Activated naive CD8-positive, alpha-beta T cell treated with anti-CD3 and anti-CD28 coated beads for 36 hours (primary cell): ENCODE data around the gene CALM1. TPM values are rescaled to one million over a fixed set of nuclear protein-coding genes. Genes with fewer than 3 reads are reported as not detected.

ENCODE experiments used
- DNase-seq: peaks from one replicate; pipeline ENCODE4 v3.0.0; 2021
- H3K27ac Mint-ChIP-seq: one replicate; pipeline ENCODE4 v1.8.0; 2022; ENCODE audit warnings: mild to moderate bottlenecking, moderate library complexity, mixed read lengths
- H3K27me3 Mint-ChIP-seq: one replicate; pipeline ENCODE4 v1.8.0; 2022; ENCODE audit warnings: mild to moderate bottlenecking, mixed read lengths
- H3K36me3 Mint-ChIP-seq: one replicate; pipeline ENCODE4 v1.8.0; 2021; ENCODE audit warnings: mild to moderate bottlenecking, mixed read lengths
- H3K4me1 Mint-ChIP-seq: one replicate; pipeline ENCODE4 v1.8.0; 2021; ENCODE audit warnings: mixed read lengths
- H3K4me3 Mint-ChIP-seq: one replicate; pipeline ENCODE4 v1.8.0; 2022; ENCODE audit warnings: mild to moderate bottlenecking, moderate library complexity, mixed read lengths
- H3K9me3 Mint-ChIP-seq: one replicate; pipeline ENCODE4 v1.8.0; 2022; ENCODE audit warnings: mixed read lengths
- total RNA-seq, 2 experiments: library from RNA; stranded (reverse); gene quantifications; one replicate each; pipeline ENCODE4 v1.2.3, GENCODE V29; 2021

Gene CALM1
- total RNA-seq, 2 experiments from 2014 or later: 437 to 439 TPM

DNA sequence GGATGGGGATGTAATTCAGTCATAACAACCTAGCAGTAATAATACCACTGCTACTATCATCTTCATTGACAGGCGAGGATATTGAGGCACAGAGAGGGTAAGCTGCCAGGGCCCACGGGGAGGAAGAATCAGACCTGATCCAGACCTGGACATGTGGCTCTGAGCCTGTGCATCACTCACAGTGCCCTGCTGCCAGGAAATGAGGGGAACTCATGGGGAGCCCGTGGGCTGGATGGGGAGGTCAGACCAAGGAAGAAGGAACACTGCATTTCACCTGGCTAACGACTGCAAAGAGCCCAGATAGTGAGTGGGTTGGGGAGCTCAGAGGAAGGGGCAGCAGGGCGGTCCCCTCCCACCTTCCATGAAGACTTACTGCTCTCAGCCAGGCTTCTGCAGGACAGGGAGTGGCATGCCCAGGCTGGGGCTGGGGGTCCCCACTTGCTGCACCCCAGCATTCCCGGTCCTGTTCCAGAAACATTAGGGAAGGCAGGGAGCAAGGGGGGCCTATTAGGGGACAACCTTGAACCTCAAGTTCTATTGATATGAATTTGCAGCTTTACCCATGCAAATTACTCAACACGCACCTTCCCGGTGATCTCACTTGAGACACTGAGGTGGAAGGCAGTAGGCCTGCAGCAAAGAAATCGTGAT is 37.7 kb downstream of the CALM1 start:
- Mint-ChIP-seq H3K4me1 (no peaks in the 10 kb centered on the region), H3K27ac (no peak overlapping the region)

DNA sequence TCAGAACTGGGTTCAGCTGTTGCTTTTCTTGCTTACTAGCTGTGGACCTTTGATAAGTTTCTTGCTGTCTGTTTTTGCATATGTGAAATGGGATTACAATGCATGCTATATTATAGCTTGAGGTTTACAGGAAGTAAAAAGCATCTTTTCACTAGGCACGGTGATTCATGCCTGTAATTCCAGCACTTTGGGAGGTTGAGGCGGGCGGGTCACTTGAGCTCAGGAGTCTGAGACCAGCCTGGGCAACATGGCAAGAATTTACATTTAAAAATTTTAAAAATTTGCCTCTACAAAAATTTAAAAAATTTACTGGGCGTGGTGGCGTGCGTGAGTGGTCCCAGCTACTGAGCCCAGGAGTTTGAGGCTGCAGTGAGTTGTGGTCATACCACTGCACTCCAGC is 42.0 kb downstream of the CALM1 start:
- Mint-ChIP-seq H3K4me3 (no peak overlapping the region), H3K36me3 (no peaks in the 10 kb centered on the region), H3K27me3 (no peaks in the 10 kb centered on the region), H3K9me3 (no peaks in the 10 kb centered on the region), H3K27ac (no peak overlapping the region), H3K4me1 (no peaks in the 10 kb centered on the region)
- no peak for DNase-seq

More for the DNA sequence above, 37.7 kb downstream of the CALM1 start:
- H3K9me3 Mint-ChIP-seq: no peaks in the 10 kb centered on the region
- H3K27me3 Mint-ChIP-seq: no peaks in the 10 kb centered on the region
- no peaks in the 10 kb centered on the region for H3K36me3 Mint-ChIP-seq
- H3K4me3 Mint-ChIP-seq: no peak overlapping the region
- no peak for DNase-seq

DNA sequence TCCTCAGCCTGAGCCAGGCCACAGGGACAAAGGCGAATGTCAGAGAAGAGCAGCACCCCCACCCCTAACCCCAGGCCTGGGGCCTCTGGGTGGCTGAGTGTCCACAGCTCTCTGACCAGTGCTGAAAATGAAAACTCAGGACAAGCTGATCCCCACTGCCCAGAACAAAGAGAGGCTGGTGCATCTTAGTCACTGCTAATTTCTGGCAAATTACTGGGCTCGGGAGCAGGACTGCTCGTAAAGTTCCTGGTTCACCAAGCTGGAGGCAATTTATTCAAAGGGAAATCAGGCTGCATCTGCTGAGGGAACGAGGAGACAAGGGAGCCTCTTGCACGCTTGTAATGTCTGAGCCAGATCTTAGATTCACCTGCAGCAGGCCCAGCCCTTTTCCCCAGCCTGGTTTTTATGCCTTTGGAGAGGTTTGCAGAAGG is 43.2 kb downstream of the CALM1 start:
- DNase-seq: no peak
- Mint-ChIP-seq H3K4me3 (no peak overlapping the region), H3K36me3 (no peaks in the 10 kb centered on the region), H3K27me3 (no peaks in the 10 kb centered on the region), H3K9me3 (no peaks in the 10 kb centered on the region), H3K27ac (no peak overlapping the region), H3K4me1 (no peaks in the 10 kb centered on the region)

DNA sequence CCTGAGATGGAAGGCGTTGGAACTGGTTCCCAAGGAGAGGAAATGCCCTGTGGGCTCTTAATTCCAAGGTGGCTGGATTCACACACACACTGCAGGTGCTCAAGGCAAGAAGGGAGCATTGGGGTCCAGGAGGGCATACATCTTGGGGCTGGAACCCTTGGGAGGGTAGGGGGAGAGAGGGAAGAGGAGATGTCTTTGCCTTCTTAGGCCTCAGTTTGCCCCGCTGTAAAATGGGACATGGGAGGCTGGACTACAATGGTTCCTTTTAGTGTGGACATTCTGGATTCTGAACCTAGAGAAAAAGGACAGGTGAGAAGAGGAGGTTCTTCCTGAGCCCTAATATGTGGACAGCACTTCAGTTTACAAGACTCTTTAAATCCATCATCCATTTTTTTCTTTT is 43.8 kb downstream of the CALM1 start:
- H3K27ac Mint-ChIP-seq: no peak overlapping the region
- no peaks in the 10 kb centered on the region for H3K36me3 Mint-ChIP-seq
- DNase-seq: no peak
- H3K4me3 Mint-ChIP-seq: no peak overlapping the region
- H3K27me3 Mint-ChIP-seq: no peaks in the 10 kb centered on the region
- H3K4me1 Mint-ChIP-seq: no peaks in the 10 kb centered on the region
- no peaks in the 10 kb centered on the region for H3K9me3 Mint-ChIP-seq

DNA sequence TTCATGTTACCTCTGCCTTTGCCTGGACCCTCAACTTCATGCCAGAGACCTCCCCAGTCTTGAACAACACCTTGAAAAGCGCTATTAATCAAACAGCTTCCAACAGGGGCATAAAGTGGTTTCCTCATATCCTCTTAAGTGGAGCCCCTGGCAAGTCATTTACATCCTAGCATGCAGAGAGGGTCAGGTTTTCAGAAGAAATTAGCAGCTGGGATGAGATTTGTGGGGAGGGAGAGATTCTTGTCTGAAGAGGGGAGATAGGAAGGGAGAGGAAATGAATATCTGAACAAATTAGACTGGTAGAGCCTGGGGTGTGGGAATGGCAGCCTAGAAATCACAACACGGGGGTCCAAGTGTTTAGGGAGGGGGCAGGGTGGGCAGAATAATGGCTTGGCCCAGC is 45.6 kb downstream of the CALM1 start:
- Mint-ChIP-seq H3K4me3 (no peak overlapping the region), H3K9me3 (no peaks in the 10 kb centered on the region)

DNA sequence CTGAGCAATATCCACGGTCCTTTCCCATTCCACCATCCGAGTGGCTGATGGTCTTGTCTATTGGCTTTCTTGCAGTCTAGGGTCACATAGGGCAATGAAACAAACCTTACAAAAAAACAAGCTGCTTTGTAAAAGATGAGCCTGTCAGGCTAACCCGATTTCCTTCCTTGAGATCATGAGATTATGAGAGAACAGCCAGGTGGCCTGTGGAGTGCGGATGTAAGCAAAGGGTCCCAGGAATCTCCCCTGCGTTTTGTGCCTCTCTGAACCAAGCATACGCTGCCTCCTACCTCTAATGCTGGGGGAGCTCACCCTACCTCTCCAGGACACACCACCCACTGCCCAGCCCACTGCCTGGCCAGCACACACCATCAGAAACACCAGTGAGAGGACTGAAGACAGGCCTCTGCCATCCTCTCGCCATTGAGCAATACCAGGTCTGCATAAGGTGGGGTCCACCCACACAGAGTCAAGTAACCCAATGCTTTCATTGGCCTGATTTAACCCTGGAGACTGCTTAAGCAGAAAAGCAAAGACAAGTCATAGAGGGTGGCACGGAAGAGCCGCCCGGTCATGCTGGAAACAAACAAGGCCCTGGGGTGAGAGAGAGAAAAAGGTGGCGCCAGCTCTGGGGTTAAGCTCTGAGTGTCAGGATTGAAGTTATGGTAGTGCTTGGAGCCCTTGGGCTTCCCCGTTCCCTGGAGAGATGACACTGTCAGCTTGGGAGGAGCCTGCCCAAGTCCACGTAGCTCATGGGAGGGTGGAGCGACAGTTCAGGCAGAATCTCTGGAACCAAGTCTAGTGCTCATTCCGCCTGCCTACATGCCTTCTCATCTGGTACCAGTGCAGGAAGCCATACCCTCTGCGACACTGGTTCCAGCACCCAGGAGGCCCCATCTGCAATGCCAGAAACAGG is 46.6 kb downstream of the CALM1 start:
- Mint-ChIP-seq H3K4me3 (no peak overlapping the region), H3K27ac (no peak overlapping the region), H3K27me3 (no peaks in the 10 kb centered on the region), H3K36me3 (no peaks in the 10 kb centered on the region), H3K9me3 (peaks cover 4% of the 10 kb centered on the region), H3K4me1 (no peaks in the 10 kb centered on the region)
- no peak for DNase-seq

More for the DNA sequence above, 45.6 kb downstream of the CALM1 start:
- DNase-seq: no peak
- H3K27ac Mint-ChIP-seq: no peak overlapping the region
- H3K36me3 Mint-ChIP-seq: no peaks in the 10 kb centered on the region
- no peaks in the 10 kb centered on the region for H3K4me1 Mint-ChIP-seq
- H3K27me3 Mint-ChIP-seq: no peaks in the 10 kb centered on the region

DNA sequence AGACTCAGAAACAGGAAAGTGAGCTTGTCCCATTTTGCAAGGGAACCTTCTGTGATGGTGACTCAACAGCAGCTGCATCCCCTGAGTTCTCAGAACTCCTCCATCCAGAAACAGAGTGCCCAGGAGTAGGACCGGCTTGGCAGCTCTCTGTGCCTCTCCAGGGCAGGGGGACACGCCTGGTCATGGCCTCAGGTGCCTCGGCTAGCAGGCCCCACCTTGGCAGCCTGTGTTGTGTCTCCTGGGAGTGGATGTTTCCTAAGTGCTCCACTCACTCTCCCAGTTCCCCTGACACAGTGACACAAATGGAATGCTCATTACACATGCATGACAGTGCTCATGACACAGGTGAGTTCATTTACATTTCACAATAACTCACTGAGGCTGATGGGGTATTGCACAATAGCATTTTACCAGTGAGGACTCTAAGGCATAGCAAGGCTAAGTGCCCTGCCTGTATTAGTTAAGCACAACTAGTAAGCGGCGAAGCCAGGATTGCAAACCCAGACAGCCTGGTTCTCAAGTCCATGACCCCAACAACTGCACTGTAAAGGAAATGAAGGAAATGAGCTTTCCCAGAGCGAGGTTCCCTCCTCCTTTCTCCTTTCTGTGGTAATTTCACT is 47.4 kb downstream of the CALM1 start:
- Mint-ChIP-seq H3K36me3 (no peaks in the 10 kb centered on the region), H3K27ac (no peak overlapping the region), H3K4me1 (no peaks in the 10 kb centered on the region), H3K27me3 (no peaks in the 10 kb centered on the region), H3K4me3 (no peak overlapping the region), H3K9me3 (peaks cover 4% of the 10 kb centered on the region)
- DNase-seq: no peak

DNA sequence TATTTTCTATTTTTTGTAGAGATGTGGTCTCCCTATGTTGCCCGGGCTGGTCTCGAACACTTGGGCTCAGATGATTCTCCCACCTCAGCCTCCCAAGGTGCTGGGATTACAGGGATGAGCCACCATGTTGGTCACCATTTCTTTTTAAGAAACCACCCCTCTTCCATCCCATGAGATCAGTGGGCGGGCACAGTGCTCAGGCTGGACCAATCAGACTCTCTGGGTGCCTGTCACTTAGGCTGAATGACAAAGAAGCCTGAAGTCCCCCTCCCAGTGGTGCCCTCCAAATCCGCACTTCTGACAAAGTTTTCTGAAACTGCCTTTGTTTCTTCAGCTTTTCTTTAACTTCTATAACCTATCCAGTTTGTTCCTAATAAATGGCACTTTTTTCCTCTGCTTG is 48.2 kb downstream of the CALM1 start:
- no peak overlapping the region for H3K4me3 Mint-ChIP-seq
- DNase-seq: no peak
- H3K27ac Mint-ChIP-seq: no peak overlapping the region
- no peaks in the 10 kb centered on the region for H3K4me1 Mint-ChIP-seq
- peaks cover 4% of the 10 kb centered on the region for H3K9me3 Mint-ChIP-seq
- H3K36me3 Mint-ChIP-seq: no peaks in the 10 kb centered on the region
- no peaks in the 10 kb centered on the region for H3K27me3 Mint-ChIP-seq

DNA sequence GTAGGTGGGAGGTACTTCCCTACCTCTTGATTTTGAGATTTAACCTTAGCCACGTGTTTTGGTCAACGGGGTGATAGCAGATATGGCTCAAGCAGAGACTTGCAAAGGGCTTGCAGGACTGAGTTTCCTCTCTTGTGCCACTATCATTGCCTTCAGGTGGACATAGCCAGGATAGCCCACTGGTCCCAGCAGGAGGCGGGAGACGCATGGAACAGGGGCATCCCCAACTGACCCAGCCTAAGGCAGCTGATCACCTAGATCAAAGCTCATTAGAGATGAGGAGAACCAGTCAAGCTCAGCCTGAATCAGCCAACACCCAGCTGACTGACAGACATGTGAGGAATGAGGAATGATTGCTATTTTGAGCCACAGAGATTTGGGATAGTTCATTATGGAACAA is 49.6 kb downstream of the CALM1 start:
- DNase-seq: no peak

DNA sequence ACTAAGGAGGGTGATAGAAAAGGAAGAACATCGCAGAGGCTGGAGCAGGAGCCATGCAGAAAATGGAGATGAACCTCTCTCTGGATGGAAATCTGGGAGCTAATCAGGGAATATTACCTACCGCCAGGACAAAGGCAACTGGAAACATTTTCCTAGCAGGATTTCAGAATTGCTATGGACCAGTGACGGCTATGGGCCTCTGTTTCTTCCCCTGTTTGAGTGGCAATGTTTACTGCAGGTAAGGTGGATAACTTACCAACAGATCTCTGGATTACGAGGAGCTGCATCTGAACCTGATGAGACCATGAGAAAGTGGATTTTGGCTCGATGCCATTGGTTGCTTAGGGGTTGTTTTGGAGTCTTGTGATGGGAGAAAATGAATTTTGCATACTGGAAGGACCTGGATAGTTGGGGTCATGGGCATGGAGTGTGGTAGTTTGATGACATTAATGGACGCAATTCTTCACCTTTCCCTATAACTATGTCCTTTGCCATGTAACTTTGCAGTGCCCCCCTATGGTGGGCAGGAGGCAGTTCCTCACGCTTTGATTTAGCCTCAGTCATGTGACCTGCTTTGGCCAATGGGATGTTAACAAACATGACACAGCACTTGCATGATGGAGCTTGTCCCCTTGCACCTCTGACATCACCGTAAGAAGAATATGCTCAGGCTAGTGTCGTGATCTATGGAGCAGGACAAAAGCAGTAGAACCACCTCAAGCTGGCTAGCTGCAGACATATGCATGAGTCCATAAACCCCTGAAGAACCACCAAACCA is 51.1 kb downstream of the CALM1 start:
- no peak for DNase-seq
- Mint-ChIP-seq H3K27ac (no peak overlapping the region), H3K36me3 (no peaks in the 10 kb centered on the region)

More for the DNA sequence above, 49.6 kb downstream of the CALM1 start:
- no peaks in the 10 kb centered on the region for H3K36me3 Mint-ChIP-seq
- no peaks in the 10 kb centered on the region for H3K4me1 Mint-ChIP-seq
- no peaks in the 10 kb centered on the region for H3K27me3 Mint-ChIP-seq
- peaks cover 4% of the 10 kb centered on the region for H3K9me3 Mint-ChIP-seq
- no peak overlapping the region for H3K4me3 Mint-ChIP-seq
- no peak overlapping the region for H3K27ac Mint-ChIP-seq

DNA sequence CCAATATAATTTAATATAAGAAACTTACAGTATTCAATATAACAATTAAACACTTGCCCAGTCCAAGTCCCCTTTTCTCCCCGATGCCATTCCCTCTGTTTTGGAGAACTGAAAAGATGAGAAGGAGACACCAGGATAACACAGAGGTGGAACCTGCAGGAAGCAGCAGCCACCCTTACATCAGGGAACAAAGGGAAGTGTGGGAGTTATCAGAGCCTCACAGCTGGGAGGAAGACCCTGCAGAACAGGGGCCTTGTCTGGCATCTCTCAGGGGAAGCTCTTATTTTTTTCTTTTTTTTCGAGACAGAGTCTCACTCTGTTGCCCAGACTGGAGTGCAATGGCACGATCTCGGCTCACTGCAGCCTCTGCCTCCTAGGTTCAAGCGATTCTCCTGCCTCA is 52.6 kb downstream of the CALM1 start:
- Mint-ChIP-seq H3K4me1 (peaks cover 4% of the 10 kb centered on the region), H3K27ac (no peak overlapping the region)

More for the DNA sequence above, 51.1 kb downstream of the CALM1 start:
- Mint-ChIP-seq H3K4me3 (no peak overlapping the region), H3K27me3 (no peaks in the 10 kb centered on the region), H3K9me3 (peaks cover 4% of the 10 kb centered on the region), H3K4me1 (peaks cover 4% of the 10 kb centered on the region)

DNA sequence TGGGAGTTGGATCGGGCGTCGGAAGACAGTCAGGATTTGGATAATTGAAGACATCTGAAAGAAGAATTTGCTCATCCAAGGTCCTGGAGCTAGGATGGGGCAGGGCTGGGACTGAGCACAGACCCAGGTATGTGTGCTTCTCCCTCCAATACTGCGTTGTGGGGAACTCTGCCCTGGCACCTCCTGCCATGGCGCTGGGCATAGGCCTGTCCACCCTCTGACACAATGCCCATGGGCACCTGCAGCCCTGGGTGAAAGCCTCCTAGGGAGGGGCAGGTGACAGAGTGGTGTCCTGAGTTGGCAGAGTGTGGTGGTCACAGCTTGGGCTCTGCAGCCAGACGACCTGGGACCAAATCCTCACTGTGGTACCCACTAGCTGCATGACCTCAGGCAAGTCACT is 53.3 kb downstream of the CALM1 start:
- Mint-ChIP-seq H3K9me3 (peaks cover 4% of the 10 kb centered on the region), H3K4me1 (peaks cover 4% of the 10 kb centered on the region), H3K36me3 (no peaks in the 10 kb centered on the region), H3K4me3 (no peak overlapping the region), H3K27me3 (no peaks in the 10 kb centered on the region), H3K27ac (no peak overlapping the region)
- DNase-seq: no peak

More for the DNA sequence above, 52.6 kb downstream of the CALM1 start:
- peaks cover 4% of the 10 kb centered on the region for H3K9me3 Mint-ChIP-seq
- no peak overlapping the region for H3K4me3 Mint-ChIP-seq
- DNase-seq: no peak
- no peaks in the 10 kb centered on the region for H3K36me3 Mint-ChIP-seq
- no peaks in the 10 kb centered on the region for H3K27me3 Mint-ChIP-seq

DNA sequence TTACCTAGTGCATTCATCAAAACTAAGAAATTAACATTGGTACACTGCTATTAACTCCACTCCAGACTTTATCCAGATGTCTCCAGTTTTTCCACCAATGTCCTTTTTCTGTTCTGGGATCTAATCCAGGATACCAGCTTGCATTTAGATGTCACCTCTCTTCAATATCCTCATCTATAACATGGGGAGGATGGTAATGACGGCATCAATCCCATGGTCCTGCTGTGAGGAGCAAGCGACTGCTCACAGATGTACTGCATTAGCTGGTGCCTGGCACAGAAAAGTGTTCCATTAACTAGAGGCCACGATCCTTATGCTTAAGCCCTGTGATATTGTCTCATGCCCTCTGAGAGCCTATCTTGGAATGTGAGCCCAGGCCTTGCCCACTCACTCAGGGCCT is 53.8 kb downstream of the CALM1 start:
- no peak overlapping the region for H3K4me3 Mint-ChIP-seq
- DNase-seq: no peak
- no peaks in the 10 kb centered on the region for H3K27me3 Mint-ChIP-seq
- H3K27ac Mint-ChIP-seq: no peak overlapping the region
- H3K9me3 Mint-ChIP-seq: peaks cover 4% of the 10 kb centered on the region
- peaks cover 4% of the 10 kb centered on the region for H3K4me1 Mint-ChIP-seq
- no peaks in the 10 kb centered on the region for H3K36me3 Mint-ChIP-seq

DNA sequence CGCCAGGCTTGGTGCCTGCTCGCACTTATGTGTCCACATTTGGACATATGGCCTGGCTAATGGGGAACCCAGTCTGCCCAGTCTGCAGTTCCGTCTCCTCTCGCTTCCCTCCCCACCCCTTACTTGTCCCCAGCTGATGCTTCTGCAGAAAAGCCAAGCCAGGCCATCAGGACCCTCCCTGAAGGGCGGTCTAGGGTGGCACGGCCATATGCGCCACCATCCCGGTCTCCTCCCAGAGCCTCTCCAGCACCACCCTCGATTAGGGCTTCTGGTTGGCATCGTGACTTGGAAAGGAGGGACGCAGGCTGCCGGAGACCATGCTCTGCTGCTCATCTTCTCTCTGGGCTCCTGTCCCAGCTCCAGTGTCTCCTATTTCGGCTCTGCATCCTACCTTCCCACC is 54.6 kb downstream of the CALM1 start:
- Mint-ChIP-seq H3K27me3 (no peaks in the 10 kb centered on the region), H3K9me3 (peaks cover 4% of the 10 kb centered on the region), H3K4me3 (no peak overlapping the region), H3K27ac (no peak overlapping the region), H3K4me1 (peaks cover 4% of the 10 kb centered on the region), H3K36me3 (no peaks in the 10 kb centered on the region)
- DNase-seq: no peak

DNA sequence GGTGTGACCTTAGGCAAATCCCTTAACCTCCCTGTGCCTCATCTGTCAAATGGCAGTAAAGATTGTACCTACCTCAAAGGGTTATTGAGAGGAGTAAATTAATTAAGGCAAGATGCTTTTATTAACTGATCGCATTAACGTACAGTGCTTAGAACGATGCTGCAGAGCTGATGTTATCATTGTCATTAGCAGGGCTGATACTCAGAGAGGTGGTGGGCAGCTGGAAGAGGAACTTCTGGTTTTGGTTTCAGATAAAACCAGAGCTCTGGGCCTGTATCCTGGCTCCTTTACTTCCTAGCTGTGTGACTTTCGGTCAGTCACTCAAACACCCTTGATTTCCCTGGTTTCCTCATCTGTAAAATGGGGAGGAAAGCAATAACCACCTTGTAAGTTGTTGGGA is 55.1 kb downstream of the CALM1 start:
- no peak for DNase-seq
- H3K9me3 Mint-ChIP-seq: peaks cover 4% of the 10 kb centered on the region
- no peaks in the 10 kb centered on the region for H3K36me3 Mint-ChIP-seq
- no peak overlapping the region for H3K27ac Mint-ChIP-seq
- H3K27me3 Mint-ChIP-seq: no peaks in the 10 kb centered on the region
- H3K4me3 Mint-ChIP-seq: no peak overlapping the region
- H3K4me1 Mint-ChIP-seq: peaks cover 4% of the 10 kb centered on the region
